Uterus (tissue), 4 donors: ENCODE results near the gene DNAH6. TPM values are rescaled to one million over a fixed set of nuclear protein-coding genes. Genes with fewer than 3 reads are reported as not detected.
"Not testable (repeated sequence)": the region's sequence is repeated elsewhere in the genome, so short reads cannot be mapped to it uniquely, and the experiment has no call there.

ENCODE experiments used
- DNase-seq, 2 donors: peaks; one replicate each; pipeline ENCODE4 v3.0.0-alpha.2; 2019 to 2020
- H3K27ac ChIP-seq, 2 donors: fragments of 200-600 bp; sonication (generic); 1 replicate in 1 of 2; 2 replicates in 1 of 2; pipeline ENCODE4 v1.5.1; 2016 to 2018
- H3K27me3 ChIP-seq, 2 donors: fragments of 200-600 bp; sonication (generic); one replicate each; pipeline ENCODE4 v1.5.1; 2018 to 2019; ENCODE audit warnings: control low read depth in 1 of 2
- H3K36me3 ChIP-seq, 2 donors: fragments of 200-600 bp; sonication (generic); one replicate each; pipeline ENCODE4 v1.5.1; 2019; ENCODE audit warnings: control low read depth in 1 of 2
- H3K4me1 ChIP-seq, 2 donors: fragments of 200-600 bp; sonication (generic); one replicate each; pipeline ENCODE4 v1.5.1; 2018 to 2019; ENCODE audit warnings: control low read depth in 1 of 2
- H3K4me3 ChIP-seq, 2 donors: fragments of 200-600 bp; sonication (generic); 1 replicate in 1 of 2; 2 replicates in 1 of 2; pipeline ENCODE4 v1.5.1; 2018 to 2019; ENCODE audit warnings: mild to moderate bottlenecking in 1 of 2
- H3K9me3 ChIP-seq, 2 donors: fragments of 200-600 bp; sonication (generic); one replicate each; pipeline ENCODE4 v1.5.1; 2019; ENCODE audit warnings: control low read depth in 1 of 2
- POLR2A ChIP-seq, 2 donors: fragments of 450-650 bp; IDR thresholded peaks; one replicate each; pipeline ENCODE4 v1.6.1; 2016; ENCODE audit warnings: antibody characterized with exemption in 2 of 2, mild to moderate bottlenecking in 1 of 2, moderate library complexity in 1 of 2
- intact Hi-C: fragments of 100-400 bp; cut with DNase I; formaldehyde crosslinking; loops from one replicate; pipeline ENCODE4 v1.15.1; 2023; ENCODE audit warnings: low total_unique reads
- total RNA-seq, 4 donors: library from RNA; depleted of rRNA in 3 of 4; stranded (reverse); fragments of >200 nt in 3 of 4; gene quantifications; one replicate each; pipeline versions ENCODE4 v1.1.0 to v1.2.4, GENCODE V29; 2014 to 2023
- TF ChIP-seq, protein P1 (sequence below), 4 experiments: fragments of 200-600 bp in 2 of 4; fragments of 450-650 bp in 2 of 4; sonication (generic) in 2 of 4; IDR thresholded peaks; one replicate each; pipeline ENCODE4 v1.5.1; 2016 to 2019; ENCODE audit warnings: antibody characterized with exemption in 4 of 4, mild to moderate bottlenecking in 2 of 4, moderate library complexity in 1 of 4
- donor health status: DM: yes; HTN: yes; CAD: no.

The DNAH6 gene, protein sequence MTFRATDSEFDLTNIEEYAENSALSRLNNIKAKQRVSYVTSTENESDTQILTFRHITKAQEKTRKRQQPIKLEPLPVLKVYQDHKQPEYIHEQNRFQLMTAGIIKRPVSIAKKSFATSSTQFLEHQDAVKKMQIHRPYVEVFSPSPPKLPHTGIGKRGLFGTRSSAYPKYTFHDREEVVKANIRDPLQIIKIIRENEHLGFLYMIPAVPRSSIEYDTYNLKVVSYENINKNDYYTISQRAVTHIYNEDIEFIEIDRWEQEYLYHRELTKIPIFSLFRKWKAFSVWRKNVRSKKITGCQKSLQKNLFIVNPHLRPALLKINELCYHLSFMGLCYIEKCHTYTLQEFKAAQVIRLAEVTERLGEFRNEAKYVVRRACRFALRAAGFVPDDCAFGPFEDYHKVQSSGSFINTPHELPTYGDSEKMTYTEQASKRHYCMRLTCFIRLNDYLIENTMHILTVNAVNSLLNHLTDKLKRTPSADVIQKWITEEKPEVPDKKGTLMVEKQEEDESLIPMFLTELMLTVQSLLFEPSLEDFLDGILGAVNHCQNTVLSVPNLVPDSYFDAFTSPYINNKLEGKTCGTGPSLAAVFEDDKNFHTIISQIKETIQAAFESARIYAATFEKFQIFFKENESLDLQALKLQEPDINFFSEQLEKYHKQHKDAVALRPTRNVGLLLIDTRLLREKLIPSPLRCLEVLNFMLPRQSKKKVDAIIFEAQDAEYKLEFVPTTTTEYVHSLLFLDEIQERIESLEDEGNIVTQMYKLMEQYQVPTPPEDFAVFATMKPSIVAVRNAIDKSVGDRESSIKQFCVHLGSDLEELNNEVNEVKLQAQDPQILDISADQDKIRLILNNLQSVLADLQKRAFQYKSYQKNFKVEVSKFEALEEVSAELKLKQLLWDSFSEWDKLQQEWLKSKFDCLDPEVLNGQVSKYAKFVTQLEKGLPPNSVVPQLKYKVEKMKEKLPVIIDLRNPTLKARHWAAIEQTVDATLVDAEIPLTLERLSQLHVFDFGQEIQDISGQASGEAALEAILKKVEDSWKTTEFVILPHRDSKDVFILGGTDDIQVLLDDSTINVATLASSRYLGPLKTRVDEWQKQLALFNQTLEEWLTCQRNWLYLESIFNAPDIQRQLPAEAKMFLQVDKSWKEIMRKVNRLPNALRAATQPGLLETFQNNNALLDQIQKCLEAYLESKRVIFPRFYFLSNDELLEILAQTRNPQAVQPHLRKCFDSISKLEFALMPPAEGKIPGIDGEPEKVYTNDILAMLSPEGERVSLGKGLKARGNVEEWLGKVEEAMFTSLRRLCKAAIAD (N-terminal part only)
- 1 to 10 TPM; 1.0 to 8.4 (median 2.7) TPM for total RNA-seq

DNA sequence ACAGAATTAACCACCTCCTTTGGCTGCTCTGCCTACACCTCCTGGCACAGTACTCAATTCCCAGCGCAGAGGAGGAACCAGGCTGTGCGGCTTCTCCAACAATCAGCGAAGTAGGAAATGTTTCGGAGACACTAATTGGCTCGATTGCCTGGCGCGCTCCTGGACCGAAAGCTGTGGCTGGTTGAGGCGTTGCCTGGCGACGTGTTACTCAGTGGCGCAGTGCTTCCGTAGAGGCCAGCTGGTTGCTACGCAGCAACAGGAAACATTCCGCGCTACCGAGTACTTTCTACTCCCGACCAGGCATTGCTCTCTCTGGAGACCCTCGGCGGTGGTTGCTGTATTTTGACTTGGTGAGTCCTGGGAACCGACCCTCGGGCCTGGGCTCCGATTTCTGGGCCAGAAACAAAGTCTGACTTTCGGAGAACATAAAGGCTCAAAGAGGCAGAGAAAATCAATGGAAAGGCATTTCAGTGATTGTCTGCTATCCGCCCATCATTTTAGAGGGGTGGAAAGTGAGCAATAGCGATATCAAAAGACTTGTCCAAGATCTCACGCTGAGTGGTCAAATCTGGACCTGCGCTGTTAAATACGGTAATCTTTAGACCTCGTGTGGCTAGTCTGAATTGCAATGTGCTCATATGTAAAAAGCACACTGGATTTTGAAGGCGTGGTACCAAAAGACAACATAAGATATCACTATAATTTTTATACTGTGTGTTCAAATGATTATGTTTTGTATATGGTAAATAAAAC, at the start of gene DNAH6:
TSS of gene DNAH6 (plus strand) at position 265 of the 753 bp plus-strand sequence. CDS start 1,329 bp downstream, outside the sequence.
- H3K27ac ChIP-seq = peak within 1 kb of the TSS in 1 of 2 donors; percentile 47
- H3K4me1 ChIP-seq = no peaks in the 10 kb centered on the region
- H3K4me3 ChIP-seq = peak within 1 kb of the TSS; percentile 37 to 39
- no peaks in the 10 kb centered on the region for H3K27me3 ChIP-seq
- DNase-seq = peak; percentile 90 to 94
- TF ChIP-seq POLR2A (IDR thresholded peaks at IDR 0.05) = no peak
- TF ChIP-seq, protein P1, sequence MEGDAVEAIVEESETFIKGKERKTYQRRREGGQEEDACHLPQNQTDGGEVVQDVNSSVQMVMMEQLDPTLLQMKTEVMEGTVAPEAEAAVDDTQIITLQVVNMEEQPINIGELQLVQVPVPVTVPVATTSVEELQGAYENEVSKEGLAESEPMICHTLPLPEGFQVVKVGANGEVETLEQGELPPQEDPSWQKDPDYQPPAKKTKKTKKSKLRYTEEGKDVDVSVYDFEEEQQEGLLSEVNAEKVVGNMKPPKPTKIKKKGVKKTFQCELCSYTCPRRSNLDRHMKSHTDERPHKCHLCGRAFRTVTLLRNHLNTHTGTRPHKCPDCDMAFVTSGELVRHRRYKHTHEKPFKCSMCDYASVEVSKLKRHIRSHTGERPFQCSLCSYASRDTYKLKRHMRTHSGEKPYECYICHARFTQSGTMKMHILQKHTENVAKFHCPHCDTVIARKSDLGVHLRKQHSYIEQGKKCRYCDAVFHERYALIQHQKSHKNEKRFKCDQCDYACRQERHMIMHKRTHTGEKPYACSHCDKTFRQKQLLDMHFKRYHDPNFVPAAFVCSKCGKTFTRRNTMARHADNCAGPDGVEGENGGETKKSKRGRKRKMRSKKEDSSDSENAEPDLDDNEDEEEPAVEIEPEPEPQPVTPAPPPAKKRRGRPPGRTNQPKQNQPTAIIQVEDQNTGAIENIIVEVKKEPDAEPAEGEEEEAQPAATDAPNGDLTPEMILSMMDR (IDR thresholded peaks at IDR 0.05) = no peak
- no peaks in the 10 kb centered on the region for H3K9me3 ChIP-seq
- no peaks in the 10 kb centered on the region for H3K36me3 ChIP-seq
- intact Hi-C loops = no loop called here

DNA sequence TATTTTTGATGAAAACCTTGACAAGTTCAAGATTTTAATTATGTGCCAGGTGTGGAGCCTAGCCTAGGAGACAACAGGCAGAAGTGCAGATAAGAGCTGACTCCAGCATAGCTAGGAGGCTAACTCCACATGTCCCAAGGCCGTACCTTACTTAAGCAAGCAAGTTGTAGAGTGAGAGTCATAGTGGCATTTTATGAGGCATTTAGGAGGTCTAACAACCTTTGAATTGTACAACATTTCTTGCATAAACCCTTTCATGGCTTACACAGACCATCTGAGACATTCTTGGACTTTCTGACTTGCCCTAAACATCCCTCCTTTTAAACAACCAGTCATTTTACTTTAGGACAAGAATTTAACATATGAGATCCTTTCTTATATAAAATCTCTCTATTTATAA, 48.9 kb upstream of the DNAH6 start:
- H3K4me3 ChIP-seq = no peak overlapping the region
- H3K4me1 ChIP-seq = no peaks in the 10 kb centered on the region
- H3K9me3 ChIP-seq = no peaks in the 10 kb centered on the region
- intact Hi-C loops = no loop called here
- no peak overlapping the region for H3K27ac ChIP-seq
- no peak for DNase-seq
- H3K36me3 ChIP-seq = no peaks in the 10 kb centered on the region
- TF ChIP-seq, protein P1 (IDR thresholded peaks at IDR 0.05) = no peak
- no peak for TF ChIP-seq POLR2A (IDR thresholded peaks at IDR 0.05)
- no peaks in the 10 kb centered on the region for H3K27me3 ChIP-seq

DNA sequence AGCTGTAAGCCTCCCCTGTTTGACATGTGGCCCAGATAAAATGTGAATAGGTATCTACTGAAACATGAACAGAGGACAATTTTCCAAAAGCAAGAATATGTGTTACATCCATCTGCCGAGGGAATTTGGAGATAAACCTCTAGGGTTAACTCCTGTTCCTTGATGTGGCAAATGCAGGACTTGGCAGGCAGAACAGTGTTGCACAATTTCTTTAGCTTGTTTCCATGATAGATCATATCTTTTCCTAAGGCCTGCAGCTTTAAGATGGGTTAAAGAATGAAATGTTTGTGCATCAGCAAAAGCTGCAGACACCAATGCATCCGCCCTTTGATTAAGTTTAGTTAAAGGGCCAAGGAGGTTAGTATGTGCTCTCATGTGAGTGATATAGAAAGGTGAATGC, 43.9 kb upstream of the DNAH6 start:
- intact Hi-C loops, H3K4me3 ChIP-seq, H3K27ac ChIP-seq, H3K27me3 ChIP-seq, H3K4me1 ChIP-seq, H3K36me3 ChIP-seq, H3K9me3 ChIP-seq: not testable (repeated sequence)
- peak in 1 of 2 donors; percentile 17 for DNase-seq

DNA sequence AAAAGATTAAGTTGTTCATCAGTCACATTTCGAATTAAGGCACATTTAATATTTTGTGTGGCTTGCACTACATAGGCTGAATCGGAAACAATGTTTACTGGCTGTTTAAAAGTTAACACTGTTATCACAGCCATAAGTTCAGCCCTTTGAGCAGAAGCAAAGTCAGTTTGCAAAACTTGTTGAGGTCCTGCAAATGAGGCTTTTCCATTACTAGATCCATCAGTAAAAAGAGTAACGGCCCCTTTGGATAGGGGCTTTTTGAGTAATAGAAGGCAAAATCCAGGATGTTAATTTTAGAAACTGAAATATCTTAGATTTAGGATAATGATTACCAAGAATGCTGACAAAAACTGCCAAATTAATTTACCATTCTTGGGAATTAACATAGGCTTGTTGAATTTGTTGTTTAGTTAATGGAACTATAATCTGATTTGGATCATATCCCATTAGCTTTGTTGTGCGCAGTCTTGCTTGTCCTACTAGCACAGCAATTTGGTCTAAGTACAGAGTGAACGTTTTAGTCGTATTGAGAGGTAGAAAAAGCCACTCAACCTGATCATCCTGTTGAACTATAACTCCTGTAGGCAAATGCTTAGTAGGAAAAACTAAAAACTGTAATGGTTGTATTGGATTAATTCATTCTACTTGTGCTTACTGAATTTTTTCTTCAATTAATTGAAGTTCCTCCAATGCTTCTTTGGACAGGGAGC, 43.3 kb upstream of the DNAH6 start:
- Histone ChIP-seq H3K36me3 (no peaks in the 10 kb centered on the region), H3K4me3 (no peak overlapping the region), H3K27ac (no peak overlapping the region), H3K27me3 (no peaks in the 10 kb centered on the region), H3K4me1 (no peaks in the 10 kb centered on the region), H3K9me3 (no peaks in the 10 kb centered on the region)
- TF ChIP-seq, protein P1 (IDR thresholded peaks at IDR 0.05) = no peak
- TF ChIP-seq POLR2A (IDR thresholded peaks at IDR 0.05) = no peak
- intact Hi-C loops = no loop called here
- no peak for DNase-seq
